Coronary artery (tissue), 2 donors: Measurements from ENCODE around the gene SERPINB5.

ENCODE experiments used
- DNase-seq: peaks from one replicate; pipeline ENCODE4 v3.0.0-alpha.2; 2017; ENCODE audit warnings: low spot score
- H3K27ac ChIP-seq, 2 donors: fragments of 200-600 bp; sonication (generic); one replicate each; pipeline ENCODE4 v1.5.1; 2016 to 2019
- H3K4me3 ChIP-seq: fragments of 200-600 bp; sonication (generic); 2 replicates; pipeline ENCODE4 v1.5.1; 2016; ENCODE audit warnings: mild to moderate bottlenecking, moderate library complexity
- TF ChIP-seq, protein P1 (sequence below): fragments of 200-600 bp; sonication (generic); IDR thresholded peaks from one replicate; pipeline ENCODE4 v1.5.1; 2019; ENCODE audit warnings: antibody characterized with exemption

The SERPINB5 gene

DNA sequence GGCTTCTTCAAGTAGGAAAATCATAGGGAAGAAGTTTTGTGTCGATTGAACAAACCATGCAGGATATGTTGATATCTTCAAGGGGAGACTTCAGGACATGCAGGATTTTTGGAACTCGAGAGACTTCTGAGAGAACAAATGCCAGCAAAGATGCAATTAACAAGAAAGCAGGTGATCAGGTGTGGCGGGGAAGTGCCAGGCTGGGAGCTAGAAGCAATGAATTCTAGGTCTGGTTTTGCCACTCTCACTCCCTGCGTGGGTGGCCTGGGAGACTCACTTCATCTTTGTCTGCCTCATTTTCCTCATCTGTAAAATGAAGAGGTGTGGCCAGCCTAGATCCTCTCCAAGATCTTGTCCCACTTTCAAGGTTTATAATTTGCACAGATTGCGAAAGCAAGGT is 3.1 kb downstream of the SERPINB5 start:
- Histone ChIP-seq H3K27ac (no peak overlapping the region), H3K4me3 (no peak overlapping the region)
- TF ChIP-seq, protein P1, sequence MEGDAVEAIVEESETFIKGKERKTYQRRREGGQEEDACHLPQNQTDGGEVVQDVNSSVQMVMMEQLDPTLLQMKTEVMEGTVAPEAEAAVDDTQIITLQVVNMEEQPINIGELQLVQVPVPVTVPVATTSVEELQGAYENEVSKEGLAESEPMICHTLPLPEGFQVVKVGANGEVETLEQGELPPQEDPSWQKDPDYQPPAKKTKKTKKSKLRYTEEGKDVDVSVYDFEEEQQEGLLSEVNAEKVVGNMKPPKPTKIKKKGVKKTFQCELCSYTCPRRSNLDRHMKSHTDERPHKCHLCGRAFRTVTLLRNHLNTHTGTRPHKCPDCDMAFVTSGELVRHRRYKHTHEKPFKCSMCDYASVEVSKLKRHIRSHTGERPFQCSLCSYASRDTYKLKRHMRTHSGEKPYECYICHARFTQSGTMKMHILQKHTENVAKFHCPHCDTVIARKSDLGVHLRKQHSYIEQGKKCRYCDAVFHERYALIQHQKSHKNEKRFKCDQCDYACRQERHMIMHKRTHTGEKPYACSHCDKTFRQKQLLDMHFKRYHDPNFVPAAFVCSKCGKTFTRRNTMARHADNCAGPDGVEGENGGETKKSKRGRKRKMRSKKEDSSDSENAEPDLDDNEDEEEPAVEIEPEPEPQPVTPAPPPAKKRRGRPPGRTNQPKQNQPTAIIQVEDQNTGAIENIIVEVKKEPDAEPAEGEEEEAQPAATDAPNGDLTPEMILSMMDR: no peak
- DNase-seq: no peak

DNA sequence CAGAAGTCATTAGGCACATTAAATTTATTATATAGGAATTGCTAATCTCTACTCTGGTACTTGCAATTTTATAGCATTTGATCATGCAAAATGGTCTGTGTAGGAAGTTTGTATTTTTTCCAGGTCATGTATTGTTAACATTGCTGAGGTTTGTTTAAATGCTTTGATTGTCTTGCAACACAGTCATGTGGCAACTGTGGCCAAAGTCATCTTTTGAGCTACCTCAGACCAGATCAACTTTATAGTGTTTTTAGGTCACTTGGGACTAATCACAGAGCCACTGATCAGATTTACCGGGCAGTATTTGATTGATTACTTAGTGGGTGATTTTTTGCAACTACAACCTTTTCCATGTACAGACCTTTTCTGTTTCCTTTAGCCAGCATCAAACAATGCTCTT is 3.7 kb downstream of the SERPINB5 start:
- no peak overlapping the region for H3K27ac ChIP-seq
- no peak for DNase-seq
- TF ChIP-seq, protein P1: no peak
- no peak overlapping the region for H3K4me3 ChIP-seq

DNA sequence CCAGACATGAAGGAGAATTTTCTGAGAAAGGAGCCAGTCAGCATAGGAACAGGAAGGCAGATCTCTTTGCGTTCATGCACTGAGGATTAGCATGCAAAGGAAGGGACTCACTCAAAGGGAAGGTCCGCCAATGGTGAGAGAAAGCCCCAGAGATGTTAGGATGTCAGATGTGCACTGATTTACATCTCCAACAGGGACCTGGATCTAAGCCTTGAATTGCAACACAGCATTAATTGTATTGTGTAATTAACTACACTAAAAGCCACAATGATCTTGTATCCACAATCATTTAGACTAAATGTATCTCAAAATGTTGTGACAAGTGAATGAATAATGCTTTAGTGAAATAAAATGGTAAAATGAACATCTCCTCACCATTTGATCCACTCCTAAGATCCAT is 4.2 kb downstream of the SERPINB5 start:
- Histone ChIP-seq H3K27ac (no peak overlapping the region), H3K4me3 (no peak overlapping the region)
- no peak for DNase-seq
- TF ChIP-seq, protein P1: no peak

DNA sequence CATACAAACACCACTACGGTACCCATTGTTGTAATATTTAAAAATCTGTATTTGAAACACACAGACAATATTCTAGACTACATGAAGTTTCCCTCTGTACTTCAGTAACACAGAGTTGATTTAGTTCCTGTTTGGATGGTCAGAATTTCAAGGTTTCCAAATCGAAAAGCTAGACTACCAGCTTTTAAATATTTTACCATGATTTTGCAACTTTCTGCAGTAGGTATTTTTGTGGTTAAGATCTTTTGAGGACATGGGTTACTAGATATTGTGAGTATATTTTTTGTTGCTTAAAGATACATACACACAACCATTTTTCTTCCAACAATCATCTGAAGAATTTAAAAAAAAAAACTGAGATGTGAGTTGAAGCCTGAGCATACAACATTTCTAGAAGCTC is 10.9 kb downstream of the SERPINB5 start:
- Histone ChIP-seq H3K27ac (no peak overlapping the region), H3K4me3 (no peak overlapping the region)
- no peak for DNase-seq
- TF ChIP-seq, protein P1: no peak

DNA sequence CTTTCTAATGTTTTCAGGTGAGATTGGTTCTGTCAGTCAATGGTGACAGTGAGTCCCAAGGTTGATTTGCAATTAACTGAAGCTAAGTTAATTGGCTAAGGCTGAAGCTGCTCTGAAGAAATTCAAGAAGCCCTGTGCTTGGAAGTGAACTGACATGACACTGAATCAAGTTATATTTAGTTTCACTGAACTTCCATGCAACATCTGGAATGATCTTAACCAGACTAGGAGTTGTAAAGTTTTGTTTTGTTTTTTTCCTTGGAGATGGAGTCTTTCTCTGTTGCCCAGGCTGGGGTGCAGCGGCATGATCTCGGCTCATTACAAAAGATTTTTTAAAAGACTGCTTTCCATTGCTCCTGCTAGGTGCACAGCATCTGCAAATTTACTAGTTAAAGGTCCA is 11.4 kb downstream of the SERPINB5 start:
- no peak overlapping the region for H3K4me3 ChIP-seq
- TF ChIP-seq, protein P1: no peak
- no peak overlapping the region for H3K27ac ChIP-seq
- no peak for DNase-seq

DNA sequence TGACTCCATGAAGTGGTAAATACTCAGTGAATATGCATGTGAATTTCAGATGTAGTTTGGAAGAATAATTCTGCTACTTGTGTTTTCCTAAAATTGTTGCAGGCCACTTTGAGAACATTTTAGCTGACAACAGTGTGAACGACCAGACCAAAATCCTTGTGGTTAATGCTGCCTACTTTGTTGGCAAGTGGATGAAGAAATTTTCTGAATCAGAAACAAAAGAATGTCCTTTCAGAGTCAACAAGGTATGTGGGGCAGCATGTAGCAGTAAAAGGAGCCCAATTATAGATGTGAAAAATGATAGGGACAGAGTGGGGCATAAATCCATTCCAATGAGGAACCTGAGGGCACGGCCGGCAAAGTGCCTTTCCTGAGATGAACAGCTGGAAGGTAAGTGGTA is 16.1 kb downstream of the SERPINB5 start:
- H3K27ac ChIP-seq: no peak overlapping the region
- DNase-seq: no peak
- TF ChIP-seq, protein P1: no peak
- no peak overlapping the region for H3K4me3 ChIP-seq

DNA sequence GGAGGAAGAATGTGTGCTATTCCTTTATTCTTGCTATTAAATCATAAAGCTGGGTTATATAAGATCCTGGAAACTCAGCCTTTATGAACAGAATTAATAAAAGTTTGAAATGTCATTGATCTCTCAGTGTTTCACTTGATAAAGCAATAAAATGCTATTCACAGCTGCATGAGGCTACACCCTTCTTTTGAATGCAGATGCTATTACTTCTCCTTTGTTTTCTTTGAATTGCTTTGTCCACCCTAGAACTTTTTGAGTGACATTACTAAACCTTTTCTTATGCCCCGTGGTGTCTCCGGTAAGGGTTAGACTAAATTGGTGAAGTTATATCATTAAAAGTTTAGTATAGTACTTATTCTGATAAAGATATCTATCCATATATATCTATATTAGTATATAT is 18.9 kb downstream of the SERPINB5 start:
- TF ChIP-seq, protein P1: no peak
- DNase-seq: no peak
- Histone ChIP-seq H3K27ac (no peak overlapping the region), H3K4me3 (no peak overlapping the region)
